ENCODE data around the gene SPO11.

GRCh38 chr20:57375652-57376230 is 46.1 kb downstream of the SPO11 start:
- TF ChIP-seq EP300 (IDR thresholded peaks at IDR 0.05) (no peak), CTCF (IDR thresholded peaks at IDR 0.05) (no peak), POLR2A (IDR thresholded peaks at IDR 0.05) (no peak)

Measured in tibial nerve (tissue), 4 donors.